Esophagus squamous epithelium (tissue), 5 donors: ENCODE measurements around the gene RABL2A. TPM values are rescaled to one million over a fixed set of nuclear protein-coding genes. Genes with fewer than 3 reads are reported as not detected.
"Not testable (repeated sequence)": the region's sequence is repeated elsewhere in the genome, so short reads cannot be mapped to it uniquely, and the experiment has no call there.

Source experiments
- DNase-seq: peaks from one replicate; lab custom pipeline; 2025; lab: John Stamatoyannopoulos, UW
- H3K27ac ChIP-seq, 4 donors: fragments of 200-600 bp; sonication (generic); one replicate each; pipeline ENCODE4 v1.5.1; 2016 to 2019; ENCODE audit warnings: mild to moderate bottlenecking in 1 of 4
- H3K27me3 ChIP-seq, 4 donors: fragments of 200-600 bp; sonication (generic); 1 replicate in 3 of 4; 2 replicates in 1 of 4; pipeline versions ENCODE4 v1.5.1 to v1.6.0; 2017 to 2021; ENCODE audit warnings: antibody characterized with exemption in 1 of 4
- H3K36me3 ChIP-seq, 3 donors: fragments of 200-600 bp; sonication (generic); one replicate each; pipeline ENCODE4 v1.5.1; 2016 to 2019
- H3K4me1 ChIP-seq, 3 donors: fragments of 200-600 bp; sonication (generic); one replicate each; pipeline ENCODE4 v1.5.1; 2017 to 2019
- H3K4me3 ChIP-seq, 4 donors: fragments of 200-600 bp; sonication (generic); 1 replicate in 3 of 4; 2 replicates in 1 of 4; pipeline ENCODE4 v1.5.1; 2016 to 2019; ENCODE audit warnings: mild to moderate bottlenecking in 2 of 4, moderate library complexity in 1 of 4
- H3K9me3 ChIP-seq, 3 donors: fragments of 200-600 bp; sonication (generic); one replicate each; pipeline ENCODE4 v1.5.1; 2016 to 2019
- POLR2A ChIP-seq, 4 donors: fragments of 450-650 bp; IDR thresholded peaks; one replicate each; pipeline ENCODE4 v1.6.1; 2017; ENCODE audit warnings: antibody characterized with exemption in 4 of 4, mild to moderate bottlenecking in 4 of 4, moderate library complexity in 3 of 4
- WGBS, 2 donors: methylation state at CpG; one replicate each; pipeline ENCODE4 v1.1.5; 2018; 5-methylcytosine and 5-hydroxymethylcytosine counted together
- intact Hi-C: fragments of 100-400 bp; cut with DNase I; formaldehyde crosslinking; loops from one replicate; pipeline ENCODE4 v1.15.0; 2022
- total RNA-seq, 4 donors: library from RNA; depleted of rRNA; stranded (reverse); fragments of >200 nt; gene quantifications; one replicate each; pipeline ENCODE4 v1.1.0, GENCODE V29; 2016
- TF ChIP-seq, protein P1 (sequence below), 6 experiments: fragments of 450-650 bp in 4 of 6; fragments of 200-600 bp in 2 of 6; sonication (generic) in 2 of 6; IDR thresholded peaks; one replicate each; pipeline ENCODE4 v1.5.1; 2016 to 2019; ENCODE audit warnings: antibody characterized with exemption in 6 of 6, mild to moderate bottlenecking in 4 of 6, moderate library complexity in 4 of 6
- donor health status: DM: yes; HTN: yes; CAD: no.

The RABL2A gene
- total RNA-seq, 4 donors from 2014 or later = 3.1 to 14.7 (median 4.9) TPM

DNA sequence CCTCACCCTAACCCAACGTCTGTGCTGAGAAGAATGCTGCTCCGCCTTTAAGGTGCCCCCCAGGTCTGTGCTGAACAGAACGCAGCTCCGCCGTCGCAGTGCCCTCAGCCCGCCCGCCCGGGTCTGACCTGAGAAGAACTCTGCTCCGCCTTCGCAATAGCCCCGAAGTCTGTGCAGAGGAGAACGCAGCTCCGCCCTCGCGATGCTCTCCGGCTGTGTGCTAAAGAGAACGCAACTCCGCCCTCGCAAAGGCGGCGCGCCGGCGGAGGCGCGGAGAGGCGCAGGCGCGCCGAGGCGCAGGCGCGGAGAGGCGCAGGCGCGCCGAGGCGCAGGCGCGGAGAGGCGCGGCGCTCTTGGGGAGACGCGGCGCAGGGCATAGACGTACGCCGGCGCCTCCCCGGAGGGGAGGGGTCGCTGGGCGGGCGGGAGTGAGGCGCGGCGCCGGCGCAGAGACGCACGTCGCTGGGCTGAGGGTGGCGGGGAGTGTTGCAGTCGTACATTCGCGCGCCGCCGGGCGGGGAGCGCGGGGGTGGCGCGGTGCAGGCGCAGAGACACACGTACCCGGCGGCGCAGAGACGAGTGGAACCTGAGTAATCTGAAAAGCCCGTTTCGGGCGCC, 23.5 kb upstream of the RABL2A start:
- intact Hi-C loops, DNase-seq, H3K36me3 ChIP-seq, H3K9me3 ChIP-seq, H3K4me1 ChIP-seq, H3K27me3 ChIP-seq: not testable (repeated sequence)
- Histone ChIP-seq H3K27ac (peak overlapping the region; percentile 84 to 93 (median 92)), H3K4me3 (peak overlapping the region; percentile 41 to 66 (median 64))
- TF ChIP-seq POLR2A (IDR thresholded peaks at IDR 0.05) = peak in 3 of 4 donors; percentile 29 to 74 (median 36)
- 19 to 90% methylated on average over 2 to 8 of the region's 84 CpGs for WGBS, 2 donors

DNA sequence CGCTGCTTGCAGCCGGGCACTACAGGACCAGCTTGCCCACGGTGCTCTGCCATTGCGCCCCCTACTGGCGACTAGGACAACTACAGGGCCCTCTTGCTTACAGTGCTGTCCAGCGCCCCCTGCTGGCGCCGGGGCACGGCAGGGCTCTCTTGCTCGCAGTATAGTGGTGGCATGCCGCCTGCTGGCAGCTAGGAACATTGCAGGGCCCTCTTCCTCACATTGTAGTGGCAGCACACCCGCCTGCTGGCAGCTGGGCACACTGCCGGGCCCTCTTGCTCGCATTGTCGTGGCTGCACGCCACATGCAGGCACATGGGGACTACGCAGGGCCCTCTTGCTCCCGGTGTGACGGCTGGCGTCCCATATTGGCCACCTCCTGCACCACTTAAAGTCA, 23.0 kb upstream of the RABL2A start:
- 18% methylated on average over 4 of the region's 20 CpGs; no CpG with 5 or more reads in 1 of the 2 donors for WGBS, 2 donors
- TF ChIP-seq, protein P1, sequence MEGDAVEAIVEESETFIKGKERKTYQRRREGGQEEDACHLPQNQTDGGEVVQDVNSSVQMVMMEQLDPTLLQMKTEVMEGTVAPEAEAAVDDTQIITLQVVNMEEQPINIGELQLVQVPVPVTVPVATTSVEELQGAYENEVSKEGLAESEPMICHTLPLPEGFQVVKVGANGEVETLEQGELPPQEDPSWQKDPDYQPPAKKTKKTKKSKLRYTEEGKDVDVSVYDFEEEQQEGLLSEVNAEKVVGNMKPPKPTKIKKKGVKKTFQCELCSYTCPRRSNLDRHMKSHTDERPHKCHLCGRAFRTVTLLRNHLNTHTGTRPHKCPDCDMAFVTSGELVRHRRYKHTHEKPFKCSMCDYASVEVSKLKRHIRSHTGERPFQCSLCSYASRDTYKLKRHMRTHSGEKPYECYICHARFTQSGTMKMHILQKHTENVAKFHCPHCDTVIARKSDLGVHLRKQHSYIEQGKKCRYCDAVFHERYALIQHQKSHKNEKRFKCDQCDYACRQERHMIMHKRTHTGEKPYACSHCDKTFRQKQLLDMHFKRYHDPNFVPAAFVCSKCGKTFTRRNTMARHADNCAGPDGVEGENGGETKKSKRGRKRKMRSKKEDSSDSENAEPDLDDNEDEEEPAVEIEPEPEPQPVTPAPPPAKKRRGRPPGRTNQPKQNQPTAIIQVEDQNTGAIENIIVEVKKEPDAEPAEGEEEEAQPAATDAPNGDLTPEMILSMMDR (IDR thresholded peaks at IDR 0.05) = peak; percentile 100
- H3K9me3 ChIP-seq, intact Hi-C loops, H3K27me3 ChIP-seq, DNase-seq, H3K4me1 ChIP-seq, H3K36me3 ChIP-seq: not testable (repeated sequence)
- Histone ChIP-seq H3K27ac (peak overlapping the region; percentile 84 to 93 (median 92)), H3K4me3 (peak overlapping the region; percentile 41 to 66 (median 64))

DNA sequence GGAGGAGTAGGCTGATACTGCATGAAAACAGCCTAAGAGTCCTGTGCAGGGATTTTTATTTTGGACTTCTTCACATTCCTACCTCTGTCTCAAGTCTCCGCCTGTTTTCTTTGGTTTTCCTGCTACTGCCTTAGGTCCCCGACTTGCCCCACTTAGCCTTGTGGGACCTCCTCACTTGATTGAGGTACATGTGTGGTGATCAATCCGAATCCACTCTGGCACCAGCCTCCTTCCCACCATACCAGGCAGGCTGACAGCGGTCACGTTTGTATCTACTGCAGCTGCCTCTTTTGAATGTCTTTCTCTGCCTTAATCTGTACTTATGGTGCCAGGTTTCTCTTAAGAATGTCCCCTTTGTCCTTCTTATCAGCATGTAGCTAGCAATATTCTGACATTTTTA, 22.4 kb upstream of the RABL2A start:
- H3K4me3 ChIP-seq, intact Hi-C loops, H3K36me3 ChIP-seq, H3K9me3 ChIP-seq, DNase-seq, H3K4me1 ChIP-seq, H3K27me3 ChIP-seq: not testable (repeated sequence)
- H3K27ac ChIP-seq = peak overlapping the region in 1 of 4 donors; percentile 93
- WGBS, 2 donors = 74 to 86% methylated on average over 5 of the region's 5 CpGs

DNA sequence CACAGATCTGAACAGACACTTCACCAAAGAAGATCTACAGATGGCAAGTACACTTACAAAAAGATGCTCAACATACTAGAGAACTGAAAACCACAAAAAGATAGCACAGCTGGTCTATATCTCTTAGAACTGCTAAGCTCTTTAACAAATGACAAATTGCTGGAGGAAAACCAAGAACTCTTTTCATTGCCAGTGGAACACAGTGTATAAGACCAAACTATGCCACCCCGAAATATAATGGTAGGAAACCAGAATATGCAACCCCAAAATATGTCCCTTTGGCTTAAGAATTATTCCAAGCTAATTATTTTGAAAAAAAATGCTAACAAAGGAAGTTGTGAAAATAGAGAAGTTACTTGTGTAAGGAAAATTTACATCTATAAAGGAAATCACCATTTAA, 21.0 kb upstream of the RABL2A start:
- H3K27ac ChIP-seq, H3K27me3 ChIP-seq, DNase-seq, intact Hi-C loops, H3K36me3 ChIP-seq, H3K9me3 ChIP-seq, H3K4me1 ChIP-seq, H3K4me3 ChIP-seq: not testable (repeated sequence)
- 47 to 60% methylated on average over 1 of the region's 1 CpG for WGBS, 2 donors

DNA sequence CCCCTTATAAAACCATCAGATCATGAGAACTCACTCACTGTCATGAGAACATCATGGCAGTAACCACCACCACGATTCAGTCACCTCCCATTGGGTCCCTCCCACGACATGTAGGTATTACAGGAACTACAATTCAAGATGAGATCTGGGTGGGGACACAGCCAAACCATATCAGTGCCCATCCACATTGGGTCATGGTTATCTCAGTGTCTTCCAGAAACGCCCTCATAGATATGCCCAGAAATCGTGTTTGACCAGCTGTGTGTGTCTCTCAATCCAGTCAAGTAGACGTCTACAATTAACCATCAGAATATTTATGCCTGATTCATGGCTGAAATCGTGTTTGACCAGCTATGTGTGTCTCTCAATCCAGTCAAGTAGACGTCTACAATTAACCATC, 17.2 kb upstream of the RABL2A start:
- H3K27ac ChIP-seq, H3K9me3 ChIP-seq, intact Hi-C loops, H3K4me3 ChIP-seq, H3K36me3 ChIP-seq, H3K27me3 ChIP-seq, H3K4me1 ChIP-seq, DNase-seq: not testable (repeated sequence)
- WGBS, 2 donors = 100% methylated on average over 1 of the region's 7 CpGs; no CpG with 5 or more reads in 1 of the 2 donors

DNA sequence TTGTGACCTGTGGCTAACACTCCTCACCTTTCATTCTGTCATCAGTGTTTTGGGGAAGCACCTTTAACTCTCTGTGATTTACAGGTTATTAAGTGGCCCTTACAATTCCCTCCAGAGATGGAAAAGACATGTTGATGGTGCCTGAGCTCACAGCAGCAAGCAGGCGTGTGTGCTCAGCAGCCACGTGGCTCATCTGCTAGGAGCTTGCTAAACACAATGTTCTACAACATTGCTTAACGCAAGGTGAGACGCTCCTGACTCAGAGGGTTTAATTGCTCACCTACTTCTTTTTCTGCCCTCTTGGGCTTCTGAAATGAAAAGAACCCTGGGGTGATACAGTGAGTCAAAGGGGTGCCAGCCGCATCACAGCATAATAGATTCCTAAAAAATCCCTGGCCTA, 6.1 kb upstream of the RABL2A start:
- H3K4me3 ChIP-seq, H3K4me1 ChIP-seq, intact Hi-C loops, H3K27ac ChIP-seq, H3K9me3 ChIP-seq, DNase-seq, H3K27me3 ChIP-seq, H3K36me3 ChIP-seq: not testable (repeated sequence)
- no CpG with 5 or more reads among the region's 5 CpGs for WGBS, 2 donors

DNA sequence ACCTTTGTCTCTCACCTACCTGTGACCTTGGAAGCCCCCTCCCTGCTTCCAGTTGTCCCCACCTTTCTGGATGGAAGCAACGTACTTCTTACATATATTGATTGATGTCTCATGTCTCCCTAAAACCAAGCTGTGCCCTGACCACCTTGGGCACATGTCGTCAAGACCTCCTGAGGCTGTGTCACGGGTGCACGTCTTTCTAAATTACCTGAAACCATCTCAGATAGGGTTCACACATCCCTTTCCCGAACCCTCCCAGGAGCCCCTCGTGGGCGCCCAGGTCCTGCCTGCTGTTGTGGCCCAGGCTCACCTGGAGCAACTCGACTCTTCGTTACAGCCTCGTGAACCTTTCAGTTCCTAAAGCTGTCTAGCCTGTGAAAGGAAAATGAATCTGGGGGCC, 1.2 kb upstream of the RABL2A start:
- H3K9me3 ChIP-seq, DNase-seq, H3K27ac ChIP-seq, H3K27me3 ChIP-seq, H3K4me1 ChIP-seq, intact Hi-C loops: not testable (repeated sequence)
- H3K4me3 ChIP-seq = peak overlapping the region in 1 of 4 donors; percentile 35
- WGBS, 2 donors = 69% methylated on average over 7 of the region's 10 CpGs
- H3K36me3 ChIP-seq = peaks cover 0 to 18% (median 0%) of the 10 kb centered on the region in 3 donors

DNA sequence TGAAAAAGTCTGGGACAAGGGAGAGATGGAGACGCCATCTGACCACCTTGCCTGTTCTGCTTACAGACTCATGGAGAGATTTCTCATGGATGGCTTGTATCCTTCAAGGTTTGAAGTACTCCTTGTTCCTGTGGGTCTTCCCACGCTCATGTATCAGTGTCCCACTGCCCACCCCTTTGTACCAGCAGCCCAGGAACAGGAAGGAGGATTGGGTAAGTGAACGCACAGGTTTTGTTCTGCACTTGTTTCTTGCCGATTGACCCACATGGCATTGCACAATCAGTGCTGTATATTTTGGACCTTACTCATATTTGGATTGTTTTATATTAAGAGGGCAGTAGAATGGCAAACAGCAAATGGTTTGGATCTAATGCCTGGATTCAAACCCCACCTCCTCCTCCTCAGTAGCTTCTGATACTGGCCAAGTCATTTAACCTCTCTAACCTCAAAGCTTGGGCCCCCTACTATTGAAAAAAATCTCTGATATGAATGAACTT, 5.8 kb downstream of the RABL2A start:
- DNase-seq, H3K27ac ChIP-seq, H3K27me3 ChIP-seq, H3K4me3 ChIP-seq, H3K4me1 ChIP-seq, H3K9me3 ChIP-seq, intact Hi-C loops: not testable (repeated sequence)
- H3K36me3 ChIP-seq = peaks cover 0 to 54% (median 0%) of the 10 kb centered on the region in 3 donors
- whole genome bisulfite sequencing, 2 donors = 65 to 66% methylated on average over 4 of the region's 4 CpGs

DNA sequence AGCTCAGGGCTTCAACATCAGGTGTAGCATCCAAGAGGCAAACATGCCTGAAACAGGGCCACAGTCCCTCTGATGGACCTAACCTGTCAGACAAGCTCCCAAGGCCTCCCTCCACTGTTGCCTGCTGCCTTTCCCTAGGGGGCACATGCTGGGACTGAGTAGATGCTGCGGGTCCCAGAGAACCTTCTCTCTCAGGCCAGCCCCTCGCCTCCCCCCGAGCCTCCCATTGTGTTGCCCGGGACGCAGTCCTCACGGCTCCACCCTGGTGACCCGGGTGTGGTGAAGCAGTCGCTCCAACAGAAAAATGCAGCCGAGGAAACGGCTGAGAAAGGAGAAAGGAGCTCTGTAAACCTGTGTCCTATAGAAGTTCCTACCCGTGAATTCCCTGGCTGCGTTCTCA, 8.3 kb downstream of the RABL2A start:
- H3K4me1 ChIP-seq, H3K9me3 ChIP-seq, H3K27me3 ChIP-seq, H3K27ac ChIP-seq, H3K4me3 ChIP-seq, intact Hi-C loops, DNase-seq: not testable (repeated sequence)
- WGBS, 2 donors = 81 to 90% methylated on average over 5 to 7 of the region's 12 CpGs
- H3K36me3 ChIP-seq = peaks cover 0 to 41% (median 0%) of the 10 kb centered on the region in 3 donors

DNA sequence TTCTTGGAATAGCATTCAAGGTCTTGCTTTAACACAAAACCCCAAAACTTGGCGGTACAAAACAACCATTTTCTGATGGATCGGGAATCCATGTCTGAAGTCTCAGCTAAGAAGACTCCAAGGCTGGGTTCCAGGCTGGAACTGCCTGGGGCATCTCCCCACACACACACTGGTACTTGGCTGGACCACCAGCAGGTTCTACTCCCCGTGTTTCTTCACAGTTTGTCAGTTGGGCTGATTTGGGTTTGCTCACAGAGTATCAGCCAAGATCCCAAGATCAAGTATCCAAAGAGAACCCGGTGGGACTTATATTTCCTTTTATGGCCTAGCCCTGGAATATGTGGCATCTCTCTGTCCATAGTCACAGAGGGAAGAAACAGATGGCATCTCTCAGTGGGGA, 9.2 kb downstream of the RABL2A start:
- intact Hi-C loops, H3K27ac ChIP-seq, H3K4me3 ChIP-seq, DNase-seq, H3K27me3 ChIP-seq, H3K9me3 ChIP-seq, H3K4me1 ChIP-seq: not testable (repeated sequence)
- H3K36me3 ChIP-seq = peaks cover 0 to 33% (median 0%) of the 10 kb centered on the region in 3 donors
- WGBS, 2 donors = 83 to 92% methylated on average over 1 to 2 of the region's 4 CpGs

DNA sequence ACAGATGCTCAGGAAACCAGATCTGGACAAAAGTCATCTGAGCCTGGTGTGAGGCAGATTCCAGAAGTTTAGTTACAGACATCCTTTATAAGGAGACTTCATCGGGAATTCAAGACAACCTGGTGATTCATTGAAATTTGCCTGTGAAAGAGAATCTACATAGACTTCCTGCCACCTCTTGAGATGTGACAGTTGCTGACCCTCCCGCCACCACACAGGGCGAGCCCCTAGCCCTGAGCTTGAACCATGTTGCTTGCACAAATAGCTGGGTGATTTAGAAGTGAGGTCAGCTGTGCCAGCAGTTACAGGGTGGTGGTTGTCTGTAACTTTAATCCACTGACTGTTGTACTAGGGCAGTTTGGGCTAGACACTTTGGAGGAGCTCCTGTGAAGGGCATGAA, 11.0 kb downstream of the RABL2A start:
- H3K36me3 ChIP-seq = peaks cover 0 to 20% (median 0%) of the 10 kb centered on the region in 3 donors
- H3K27ac ChIP-seq, DNase-seq, H3K27me3 ChIP-seq, H3K4me3 ChIP-seq, H3K4me1 ChIP-seq, H3K9me3 ChIP-seq, intact Hi-C loops: not testable (repeated sequence)
- 79% methylated on average over 3 of the region's 3 CpGs; no CpG with 5 or more reads in 1 of the 2 donors for WGBS, 2 donors

DNA sequence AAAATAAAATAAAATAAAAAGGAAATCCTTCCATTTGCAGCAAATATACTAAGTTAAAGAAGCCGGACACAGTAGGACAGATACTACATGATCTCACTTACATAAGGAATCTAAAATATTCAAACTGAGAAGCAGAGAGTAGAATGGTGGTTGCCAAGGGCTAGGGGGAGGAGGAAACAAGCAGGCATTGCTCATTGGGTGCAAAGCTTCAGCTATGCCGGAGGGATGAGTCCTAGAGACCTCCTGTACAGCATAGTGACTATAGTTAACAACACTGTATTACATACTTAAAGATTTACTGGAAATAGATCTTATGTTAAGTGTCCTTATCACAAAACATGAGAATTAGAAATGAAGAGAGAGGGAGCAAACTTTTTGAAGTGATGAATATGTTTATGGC, 19.2 kb downstream of the RABL2A start:
- H3K4me1 ChIP-seq, H3K4me3 ChIP-seq, H3K27ac ChIP-seq, H3K36me3 ChIP-seq, intact Hi-C loops, H3K9me3 ChIP-seq, H3K27me3 ChIP-seq, DNase-seq: not testable (repeated sequence)
- WGBS, 2 donors = 84% methylated on average over 2 of the region's 2 CpGs; no CpG with 5 or more reads in 1 of the 2 donors
